Thyroid gland (tissue), 4 donors: ENCODE data around the gene TEX48. TPM values are rescaled to one million over a fixed set of nuclear protein-coding genes. Genes with fewer than 3 reads are reported as not detected.

ENCODE experiments used
- DNase-seq, 2 donors: peaks; one replicate each; pipeline ENCODE4 v3.0.0-alpha.2; 2019
- H3K27ac ChIP-seq, 3 donors: fragments of 200-600 bp; sonication (generic); 1 replicate in 2 of 3; 2 replicates in 1 of 3; pipeline ENCODE4 v1.5.1; 2016 to 2019; ENCODE audit warnings: mild to moderate bottlenecking in 1 of 3, moderate library complexity in 1 of 3
- H3K27me3 ChIP-seq: fragments of 200-600 bp; sonication (generic); one replicate; pipeline ENCODE4 v1.5.1; 2019
- H3K36me3 ChIP-seq, 2 donors: fragments of 200-600 bp; sonication (generic); one replicate each; pipeline ENCODE4 v1.5.1; 2016 to 2019
- H3K4me1 ChIP-seq, 2 donors: fragments of 200-600 bp; sonication (generic); one replicate each; pipeline ENCODE4 v1.5.1; 2017 to 2019
- H3K4me3 ChIP-seq, 3 donors: fragments of 200-600 bp; sonication (generic); replicated peaks in 1 of 3; 1 replicate in 2 of 3; 2 replicates in 1 of 3; pipeline ENCODE4 v1.5.1; 2016; ENCODE audit warnings: mild to moderate bottlenecking in 1 of 3
- H3K9me3 ChIP-seq: fragments of 200-600 bp; sonication (generic); one replicate; pipeline ENCODE4 v1.5.1; 2017
- POLR2A ChIP-seq, 2 donors: fragments of 450-650 bp; IDR thresholded peaks; one replicate each; pipeline ENCODE4 v1.6.1; 2017; ENCODE audit warnings: antibody characterized with exemption in 2 of 2, mild to moderate bottlenecking in 2 of 2, moderate library complexity in 1 of 2
- WGBS, 2 donors: methylation state at CpG; one replicate each; pipeline ENCODE4 v1.1.5; 2017; 5-methylcytosine and 5-hydroxymethylcytosine counted together
- intact Hi-C: fragments of 100-400 bp; cut with DNase I; formaldehyde crosslinking; loops from one replicate; pipeline ENCODE4 v1.15.1; 2023
- total RNA-seq, 4 donors: library from RNA; depleted of rRNA; stranded (reverse); fragments of >200 nt; gene quantifications; one replicate each; pipeline ENCODE4 v1.2.3, GENCODE V29; 2016
- TF ChIP-seq, protein P1 (sequence below), 6 experiments: fragments of 200-600 bp in 3 of 6; fragments of 450-650 bp in 3 of 6; sonication (generic) in 3 of 6; IDR thresholded peaks; one replicate each; pipeline ENCODE4 v1.5.1; 2016 to 2019; ENCODE audit warnings: antibody characterized with exemption in 6 of 6, mild to moderate bottlenecking in 2 of 6, inconsistent platforms in 1 of 6, moderate library complexity in 1 of 6

TEX48 gene
- total RNA-seq, 4 donors from 2014 or later, result not detected

DNA sequence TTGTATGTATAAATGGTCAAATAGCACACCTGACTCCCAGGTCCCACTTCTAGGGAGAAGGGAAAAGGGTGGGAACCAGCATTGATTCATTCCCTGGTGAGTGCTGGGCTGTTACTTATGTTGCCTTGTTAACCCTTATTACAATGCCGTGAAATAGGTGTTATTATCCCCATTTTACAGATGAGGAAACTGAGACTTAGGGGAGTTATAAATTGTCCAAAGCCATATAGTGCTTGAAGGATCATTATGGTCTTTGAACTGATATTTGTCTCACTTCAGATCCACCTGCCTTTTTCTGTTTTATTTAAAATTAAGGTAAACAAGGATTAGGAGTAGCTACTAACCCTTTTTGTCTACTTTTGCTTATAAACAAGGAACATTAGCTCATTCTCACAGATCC lies 54.4 kb downstream of the TEX48 start:
- 96 to 100% methylated on average over 1 of the region's 1 CpG for WGBS, 2 donors
- Histone ChIP-seq H3K4me3 (no peak overlapping the region), H3K9me3 (no peaks in the 10 kb centered on the region), H3K27ac (no peak overlapping the region), H3K27me3 (no peaks in the 10 kb centered on the region), H3K4me1 (peaks cover 2% of the 10 kb centered on the region in 2 donors), H3K36me3 (peaks cover 9 to 37% of the 10 kb centered on the region in 2 donors)
- no peak for TF ChIP-seq POLR2A (IDR thresholded peaks at IDR 0.05)
- TF ChIP-seq, protein P1, sequence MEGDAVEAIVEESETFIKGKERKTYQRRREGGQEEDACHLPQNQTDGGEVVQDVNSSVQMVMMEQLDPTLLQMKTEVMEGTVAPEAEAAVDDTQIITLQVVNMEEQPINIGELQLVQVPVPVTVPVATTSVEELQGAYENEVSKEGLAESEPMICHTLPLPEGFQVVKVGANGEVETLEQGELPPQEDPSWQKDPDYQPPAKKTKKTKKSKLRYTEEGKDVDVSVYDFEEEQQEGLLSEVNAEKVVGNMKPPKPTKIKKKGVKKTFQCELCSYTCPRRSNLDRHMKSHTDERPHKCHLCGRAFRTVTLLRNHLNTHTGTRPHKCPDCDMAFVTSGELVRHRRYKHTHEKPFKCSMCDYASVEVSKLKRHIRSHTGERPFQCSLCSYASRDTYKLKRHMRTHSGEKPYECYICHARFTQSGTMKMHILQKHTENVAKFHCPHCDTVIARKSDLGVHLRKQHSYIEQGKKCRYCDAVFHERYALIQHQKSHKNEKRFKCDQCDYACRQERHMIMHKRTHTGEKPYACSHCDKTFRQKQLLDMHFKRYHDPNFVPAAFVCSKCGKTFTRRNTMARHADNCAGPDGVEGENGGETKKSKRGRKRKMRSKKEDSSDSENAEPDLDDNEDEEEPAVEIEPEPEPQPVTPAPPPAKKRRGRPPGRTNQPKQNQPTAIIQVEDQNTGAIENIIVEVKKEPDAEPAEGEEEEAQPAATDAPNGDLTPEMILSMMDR (IDR thresholded peaks at IDR 0.05), result no peak
- intact Hi-C loops, result no loop called here
- DNase-seq, result no peak

DNA sequence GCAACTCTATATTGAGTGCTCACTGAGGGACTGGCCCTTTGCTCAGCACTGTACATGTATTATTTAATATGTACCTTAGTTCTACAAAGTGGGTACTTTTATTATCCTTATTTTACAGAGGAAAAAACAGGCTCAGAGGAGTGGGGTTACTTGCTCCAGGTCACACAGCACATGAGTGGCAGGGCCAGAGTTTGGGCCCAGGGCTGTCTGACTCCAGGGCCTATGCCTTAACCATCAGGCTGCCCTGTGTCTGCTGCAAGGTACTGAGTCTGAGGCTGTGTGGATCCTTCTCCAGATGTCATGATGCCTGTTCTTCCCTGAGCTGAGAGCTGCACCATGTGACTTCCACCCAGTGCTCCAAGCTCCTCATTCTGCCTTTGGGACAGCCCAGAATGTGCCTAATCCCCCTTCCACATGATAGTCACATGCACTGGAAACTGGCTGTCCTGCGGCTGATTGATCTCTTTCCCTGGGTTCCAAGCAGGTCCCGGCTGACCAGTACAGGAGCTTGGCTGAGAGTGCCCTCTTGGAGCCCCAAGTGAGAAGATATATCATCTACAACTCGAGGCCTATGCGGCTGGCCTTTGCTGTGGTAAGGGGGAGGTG lies 55.5 kb downstream of the TEX48 start:
- TF ChIP-seq, protein P1 (IDR thresholded peaks at IDR 0.05), result no peak
- no peak for TF ChIP-seq POLR2A (IDR thresholded peaks at IDR 0.05)
- no peak overlapping the region for H3K27ac ChIP-seq
- no peaks in the 10 kb centered on the region for H3K27me3 ChIP-seq
- peaks cover 9 to 37% of the 10 kb centered on the region in 2 donors for H3K36me3 ChIP-seq
- H3K4me1 ChIP-seq, result peaks cover 12% of the 10 kb centered on the region in 2 donors
- intact Hi-C loops, result no loop called here
- no peaks in the 10 kb centered on the region for H3K9me3 ChIP-seq
- 80 to 94% methylated on average over 4 of the region's 4 CpGs for WGBS, 2 donors
- no peak for DNase-seq
- no peak overlapping the region for H3K4me3 ChIP-seq

DNA sequence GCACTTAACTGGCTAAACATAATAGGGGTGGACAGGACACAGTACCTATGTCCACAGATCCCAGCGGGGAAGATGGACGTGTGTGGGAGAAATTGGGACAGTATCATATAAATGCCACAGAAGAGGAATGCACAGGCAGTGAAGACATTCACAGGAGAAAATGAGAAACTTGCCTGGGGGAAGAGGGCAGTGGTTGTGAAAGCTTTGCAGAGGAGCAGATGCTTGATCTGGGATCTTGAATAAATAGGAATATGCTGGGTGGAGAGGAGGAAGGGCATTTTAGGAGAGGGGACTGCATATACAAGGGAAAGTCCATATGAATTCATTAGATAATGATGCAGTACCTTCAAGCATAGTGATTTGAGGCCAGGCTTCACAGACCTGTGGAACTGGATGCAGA lies 57.3 kb downstream of the TEX48 start:
- H3K4me1 ChIP-seq, result peaks cover 22 to 27% of the 10 kb centered on the region in 2 donors
- H3K9me3 ChIP-seq, result no peaks in the 10 kb centered on the region
- intact Hi-C loops, result no loop called here
- no peak overlapping the region for H3K4me3 ChIP-seq
- no peak for DNase-seq
- no peaks in the 10 kb centered on the region for H3K27me3 ChIP-seq
- H3K27ac ChIP-seq, result no peak overlapping the region
- no peak for TF ChIP-seq POLR2A (IDR thresholded peaks at IDR 0.05)
- peaks cover 9 to 25% of the 10 kb centered on the region in 2 donors for H3K36me3 ChIP-seq
- 92 to 99% methylated on average over 2 of the region's 2 CpGs for WGBS, 2 donors

DNA sequence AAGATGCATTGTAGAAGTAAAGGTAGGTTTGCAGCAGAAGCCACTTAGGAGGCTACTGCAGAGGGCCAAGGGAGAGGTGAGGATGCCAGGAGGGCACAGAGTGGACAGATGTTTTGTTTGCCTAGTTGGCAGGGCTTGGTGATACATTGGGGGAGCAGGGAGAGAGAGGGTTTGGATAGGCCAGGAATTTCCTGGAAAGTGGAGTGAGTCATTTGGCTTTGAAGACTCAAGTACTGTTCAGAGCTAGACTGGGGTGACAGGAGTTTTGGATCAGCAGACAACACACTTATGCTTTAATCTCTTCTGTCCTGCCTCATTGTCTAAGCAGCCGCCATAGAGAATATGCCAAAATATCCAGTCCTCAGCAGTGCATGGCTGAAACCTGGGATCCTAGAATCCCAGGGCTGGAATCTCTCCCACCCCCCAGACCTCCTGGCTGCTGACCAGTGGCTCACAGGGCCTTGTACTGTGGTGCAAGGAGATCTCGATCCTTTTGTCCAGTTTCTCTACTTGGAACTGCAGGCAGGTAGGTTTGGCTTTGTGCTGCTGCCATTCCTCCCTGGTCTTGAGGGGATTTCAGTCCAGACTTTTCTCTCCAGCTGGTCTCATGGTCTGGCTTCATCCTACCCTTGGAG lies 59.9 kb downstream of the TEX48 start:
- H3K36me3 ChIP-seq, result peaks cover 0 to 5% of the 10 kb centered on the region in 2 donors
- H3K4me3 ChIP-seq, result no peak overlapping the region
- WGBS, 2 donors, result 51 to 60% methylated on average over 2 of the region's 2 CpGs
- peaks cover 34 to 37% of the 10 kb centered on the region in 2 donors for H3K4me1 ChIP-seq
- H3K27me3 ChIP-seq, result no peaks in the 10 kb centered on the region
- H3K27ac ChIP-seq, result peak overlapping the region; percentile 9 to 80 (median 64)
- TF ChIP-seq, protein P1 (IDR thresholded peaks at IDR 0.05), result no peak
- no peak for TF ChIP-seq POLR2A (IDR thresholded peaks at IDR 0.05)
- H3K9me3 ChIP-seq, result no peaks in the 10 kb centered on the region
- intact Hi-C loops, result no loop called here
- DNase-seq, result peak; percentile 51 to 66

DNA sequence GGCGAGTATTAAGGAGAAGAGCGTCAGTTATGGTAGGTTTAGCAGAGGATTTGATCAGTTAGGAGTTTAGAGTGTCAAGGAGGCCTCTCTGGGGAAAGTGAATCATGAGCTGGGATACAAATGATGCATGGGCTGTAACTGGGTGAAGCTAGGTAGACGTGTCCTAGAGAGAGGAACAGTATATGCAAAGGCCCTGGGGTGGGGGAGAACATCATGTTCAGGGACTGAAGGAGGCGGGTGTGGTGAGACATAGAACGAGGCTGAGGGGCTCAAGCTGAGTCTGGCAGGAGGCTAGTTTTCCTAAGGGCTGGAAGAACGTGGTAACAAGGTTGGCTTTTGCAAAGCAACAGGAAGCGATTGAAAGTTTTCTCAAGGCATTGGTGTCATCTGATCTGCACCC lies 60.4 kb downstream of the TEX48 start:
- no peaks in the 10 kb centered on the region for H3K27me3 ChIP-seq
- DNase-seq, result no peak
- 91 to 93% methylated on average over 7 of the region's 7 CpGs for WGBS, 2 donors
- H3K4me1 ChIP-seq, result peaks cover 40 to 43% of the 10 kb centered on the region in 2 donors
- TF ChIP-seq, protein P1 (IDR thresholded peaks at IDR 0.05), result no peak
- no peak for TF ChIP-seq POLR2A (IDR thresholded peaks at IDR 0.05)
- H3K36me3 ChIP-seq, result peaks cover 0 to under 1% of the 10 kb centered on the region in 2 donors
- no peaks in the 10 kb centered on the region for H3K9me3 ChIP-seq
- H3K4me3 ChIP-seq, result no peak overlapping the region
- intact Hi-C loops, result no loop called here
- H3K27ac ChIP-seq, result peak overlapping the region in 2 of 3 donors; percentile 20 to 80
